Bronchial epithelial cell (primary cell): ENCODE results near the gene GCC1. TPM values are rescaled to one million over a fixed set of nuclear protein-coding genes. Genes with fewer than 3 reads are reported as not detected.
"Not testable (repeated sequence)": the region's sequence is repeated elsewhere in the genome, so short reads cannot be mapped to it uniquely, and the experiment has no call there.

ENCODE experiments used
- DNase-seq: peaks from one replicate; pipeline ENCODE4 v3.0.0-alpha.2; 2010; ENCODE audit warnings: low read depth
- FAIRE-seq: peaks from 2 replicates; lab custom pipeline; 2011; peaks lifted over from hg19 to GRCh38; lab: Jason Lieb, UNC
- H3K27me3 ChIP-seq: 2 replicates; pipeline ENCODE4 v1.5.1; 2011; ENCODE audit warnings: low read length; ENCODE audit not compliant: control insufficient read depth, insufficient read depth
- H3K36me3 ChIP-seq: 2 replicates; pipeline ENCODE4 v1.5.1; 2011; ENCODE audit warnings: low read length; ENCODE audit not compliant: control insufficient read depth, insufficient read depth
- H3K4me3 ChIP-seq: 2 replicates; pipeline ENCODE4 v1.5.1; 2011; ENCODE audit warnings: mild to moderate bottlenecking, low read depth, low read length, control low read depth
- CTCF ChIP-seq: IDR thresholded peaks from 2 replicates; pipeline ENCODE4 v1.5.1; 2011; ENCODE audit warnings: mild to moderate bottlenecking, moderate library complexity, low read length, control low read depth, inconsistent platforms; ENCODE audit not compliant: insufficient read depth, severe bottlenecking
- total RNA-seq: library from RNA; depleted of rRNA; stranded (reverse); fragments of >200 nt; gene quantifications from 2 replicates; pipeline ENCODE4 v1.2.1, GENCODE V29; 2014

GCC1 gene
- total RNA-seq, 1 donor from 2014 or later: 69.0 TPM

- Histone ChIP-seq H3K27me3 (no peaks in the 10 kb centered on the region), H3K36me3 (no peaks in the 10 kb centered on the region), H3K4me3 (no peak overlapping the region)
- FAIRE-seq: no peak
- TF ChIP-seq CTCF: no peak
- DNase-seq: no peak
Measured at GRCh38 chr7:127571741-127572505, 13.5 kb downstream of the GCC1 start.

- not testable (repeated sequence) for H3K27me3 ChIP-seq, DNase-seq, H3K4me3 ChIP-seq, H3K36me3 ChIP-seq, FAIRE-seq
Measured at GRCh38 chr7:127568034-127568433, 17.4 kb downstream of the GCC1 start.

- Histone ChIP-seq H3K36me3 (no peaks in the 10 kb centered on the region), H3K4me3 (no peak overlapping the region), H3K27me3 (no peaks in the 10 kb centered on the region)
- FAIRE-seq (no peak), DNase-seq (no peak)
- TF ChIP-seq CTCF: no peak
Measured at GRCh38 chr7:127566242-127566641, 19.2 kb downstream of the GCC1 start.

- Histone ChIP-seq H3K36me3 (no peaks in the 10 kb centered on the region), H3K27me3 (no peaks in the 10 kb centered on the region), H3K4me3 (no peak overlapping the region)
- no peak for FAIRE-seq
- TF ChIP-seq CTCF: no peak
- DNase-seq: no peak
Measured at GRCh38 chr7:127557803-127558202, 27.6 kb downstream of the GCC1 start.

- FAIRE-seq (no peak), DNase-seq (no peak)
- TF ChIP-seq CTCF: no peak
- Histone ChIP-seq H3K27me3 (no peaks in the 10 kb centered on the region), H3K36me3 (no peaks in the 10 kb centered on the region), H3K4me3 (no peak overlapping the region)
Measured at GRCh38 chr7:127556404-127556803, 29.0 kb downstream of the GCC1 start.

DNA sequence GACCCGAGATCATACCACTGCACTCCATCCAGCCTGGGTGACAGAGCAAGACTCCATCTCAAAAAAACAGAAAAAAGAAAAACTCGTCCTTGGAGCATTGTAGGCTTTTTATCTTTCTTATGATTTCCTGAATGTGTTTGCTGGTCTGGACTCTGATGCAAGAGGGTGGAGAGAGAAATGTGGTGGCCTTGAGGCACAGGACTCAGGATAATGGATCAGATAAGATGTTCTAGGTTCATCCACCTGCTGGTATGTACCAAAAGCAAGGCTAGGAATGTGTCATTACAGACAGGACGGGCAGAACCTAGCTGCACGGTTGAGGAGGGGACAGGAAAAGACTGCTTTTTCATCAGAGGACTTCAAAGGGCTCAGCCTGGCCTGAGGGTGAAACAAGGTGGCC lies 33.5 kb downstream of the GCC1 start:
- FAIRE-seq: no peak
- no peak for DNase-seq
- TF ChIP-seq CTCF: no peak
- no peaks in the 10 kb centered on the region for H3K27me3 ChIP-seq
- H3K36me3 ChIP-seq: no peaks in the 10 kb centered on the region
- no peak overlapping the region for H3K4me3 ChIP-seq
